ENCODE results near the gene MTMR11.
"Not testable (repeated sequence)": the region's sequence is repeated elsewhere in the genome, so short reads cannot be mapped to it uniquely, and the experiment has no call there.

Gene MTMR11

GRCh38 chr1:149938668-149939003, 2.0 kb upstream of the MTMR11 start:
- H3K27me3 ChIP-seq (ENCODE audit: control insufficient read depth in 3 of 3, insufficient read depth in 3 of 3, low read depth in 1 of 3, low read length in 3 of 3); H3K4me3 ChIP-seq (ENCODE audit: low read length in 2 of 2); H4K8ac ChIP-seq (ENCODE audit: low read depth, low read length); H4K91ac ChIP-seq (ENCODE audit: low read depth, low read length, poor library complexity); H3K36me3 ChIP-seq (replicated peaks in 1 of 2; ENCODE audit: control insufficient read depth in 2 of 2, insufficient read depth in 2 of 2, low read length in 2 of 2); H2BK15ac ChIP-seq (ENCODE audit: low read length); H3K14ac ChIP-seq (ENCODE audit: low read length); H3K27ac ChIP-seq (replicated peaks; ENCODE audit: low read length); H2AK5ac ChIP-seq (ENCODE audit: low read depth, low read length); H3K4me2 ChIP-seq (ENCODE audit: insufficient read depth, low read length, poor library complexity, severe bottlenecking); H2BK5ac ChIP-seq (ENCODE audit: low read length); H3K4ac ChIP-seq (ENCODE audit: low read length); H3K79me1 ChIP-seq (ENCODE audit: low read depth, low read length); H2BK120ac ChIP-seq (ENCODE audit: low read depth, low read length); H3K18ac ChIP-seq (ENCODE audit: low read length); H3K9me3 ChIP-seq (replicated peaks in 1 of 2; ENCODE audit: control insufficient read depth in 2 of 2, insufficient read depth in 1 of 2, low read depth in 1 of 2, low read length in 2 of 2); H3K23ac ChIP-seq (ENCODE audit: low read depth, low read length, poor library complexity); DNase-seq (ENCODE audit: low spot score); H3K9ac ChIP-seq (ENCODE audit: low read depth, low read length, poor library complexity); H2BK12ac ChIP-seq (ENCODE audit: low read length): not testable (repeated sequence)
- peaks cover 14 to 24% of the 10 kb centered on the region in 2 donors for H3K4me1 ChIP-seq (ENCODE audit: control insufficient read depth in 2 of 2, insufficient read depth in 1 of 2, low read depth in 1 of 2, low read length in 2 of 2)
- WGBS, 2 donors (ENCODE audit: extremely low coverage in 2 of 2, insufficient read length in 2 of 2, insufficient replicate concordance in 1 of 2) = no CpG with 5 or more reads among the region's 13 CpGs
- H2AFZ ChIP-seq (ENCODE audit: low read length) = peak overlapping the region; percentile 33

- H2AFZ ChIP-seq (ENCODE audit: low read length) = no peak overlapping the region
- no peak overlapping the region for H3K14ac ChIP-seq (ENCODE audit: low read length)
- no peak overlapping the region for H3K23ac ChIP-seq (ENCODE audit: low read depth, low read length, poor library complexity)
- no peak overlapping the region for H2BK15ac ChIP-seq (ENCODE audit: low read length)
- H3K4me1 ChIP-seq (ENCODE audit: control insufficient read depth in 2 of 2, insufficient read depth in 1 of 2, low read depth in 1 of 2, low read length in 2 of 2) = peaks cover 14 to 24% of the 10 kb centered on the region in 2 donors
- no peak overlapping the region for H2BK5ac ChIP-seq (ENCODE audit: low read length)
- H3K27me3 ChIP-seq (ENCODE audit: control insufficient read depth in 3 of 3, insufficient read depth in 3 of 3, low read depth in 1 of 3, low read length in 3 of 3) = no peaks in the 10 kb centered on the region
- no peaks in the 10 kb centered on the region for H3K36me3 ChIP-seq (replicated peaks in 1 of 2; ENCODE audit: control insufficient read depth in 2 of 2, insufficient read depth in 2 of 2, low read length in 2 of 2)
- H3K9ac ChIP-seq (ENCODE audit: low read depth, low read length, poor library complexity) = no peak overlapping the region
- H3K79me1 ChIP-seq (ENCODE audit: low read depth, low read length) = no peaks in the 10 kb centered on the region
- H2BK12ac ChIP-seq (ENCODE audit: low read length) = no peak overlapping the region
- no peak overlapping the region for H3K27ac ChIP-seq (replicated peaks; ENCODE audit: low read length)
- no peak overlapping the region for H2BK120ac ChIP-seq (ENCODE audit: low read depth, low read length)
- no peak overlapping the region for H4K91ac ChIP-seq (ENCODE audit: low read depth, low read length, poor library complexity)
- H2AK5ac ChIP-seq (ENCODE audit: low read depth, low read length) = no peak overlapping the region
- H3K4me3 ChIP-seq (ENCODE audit: low read length in 2 of 2) = no peak overlapping the region
- H3K18ac ChIP-seq (ENCODE audit: low read length) = no peak overlapping the region
- H3K4ac ChIP-seq (ENCODE audit: low read length) = no peak overlapping the region
- no peak overlapping the region for H4K8ac ChIP-seq (ENCODE audit: low read depth, low read length)
- DNase-seq (ENCODE audit: low spot score) = no peak
- H3K4me2 ChIP-seq (ENCODE audit: insufficient read depth, low read length, poor library complexity, severe bottlenecking) = no peak overlapping the region
- no peaks in the 10 kb centered on the region for H3K9me3 ChIP-seq (replicated peaks in 1 of 2; ENCODE audit: control insufficient read depth in 2 of 2, insufficient read depth in 1 of 2, low read depth in 1 of 2, low read length in 2 of 2)
Observed at GRCh38 chr1:149937759-149938158, 1.1 kb upstream of the MTMR11 start.

GRCh38 chr1:149936992-149937705, 470 bp upstream of the MTMR11 start:
- no CpG with 5 or more reads among the region's 8 CpGs for WGBS, 2 donors (ENCODE audit: extremely low coverage in 2 of 2, insufficient read length in 2 of 2, insufficient replicate concordance in 1 of 2)
- H3K4ac ChIP-seq (ENCODE audit: low read length) = no peak overlapping the region
- no peak for DNase-seq (ENCODE audit: low spot score)
- H2AFZ ChIP-seq (ENCODE audit: low read length) = peak overlapping the region; percentile 78
- no peaks in the 10 kb centered on the region for H3K36me3 ChIP-seq (replicated peaks in 1 of 2; ENCODE audit: control insufficient read depth in 2 of 2, insufficient read depth in 2 of 2, low read length in 2 of 2)
- H2BK12ac ChIP-seq (ENCODE audit: low read length) = no peak overlapping the region
- no peak overlapping the region for H2AK5ac ChIP-seq (ENCODE audit: low read depth, low read length)
- no peak overlapping the region for H2BK15ac ChIP-seq (ENCODE audit: low read length)
- no peak overlapping the region for H2BK5ac ChIP-seq (ENCODE audit: low read length)
- H3K9me3 ChIP-seq (replicated peaks in 1 of 2; ENCODE audit: control insufficient read depth in 2 of 2, insufficient read depth in 1 of 2, low read depth in 1 of 2, low read length in 2 of 2) = no peaks in the 10 kb centered on the region
- H4K8ac ChIP-seq (ENCODE audit: low read depth, low read length) = no peak overlapping the region
- H3K27me3 ChIP-seq (ENCODE audit: control insufficient read depth in 3 of 3, insufficient read depth in 3 of 3, low read depth in 1 of 3, low read length in 3 of 3) = no peaks in the 10 kb centered on the region
- H3K4me1 ChIP-seq (ENCODE audit: control insufficient read depth in 2 of 2, insufficient read depth in 1 of 2, low read depth in 1 of 2, low read length in 2 of 2) = peaks cover 14 to 24% of the 10 kb centered on the region in 2 donors
- H3K9ac ChIP-seq (ENCODE audit: low read depth, low read length, poor library complexity) = no peak overlapping the region
- no peak overlapping the region for H3K27ac ChIP-seq (replicated peaks; ENCODE audit: low read length)
- no peak overlapping the region for H3K14ac ChIP-seq (ENCODE audit: low read length)
- H3K18ac ChIP-seq (ENCODE audit: low read length) = no peak overlapping the region
- no peak overlapping the region for H4K91ac ChIP-seq (ENCODE audit: low read depth, low read length, poor library complexity)
- H3K79me1 ChIP-seq (ENCODE audit: low read depth, low read length) = no peaks in the 10 kb centered on the region
- no peak overlapping the region for H2BK120ac ChIP-seq (ENCODE audit: low read depth, low read length)
- peak overlapping the region; percentile 31 for H3K4me2 ChIP-seq (ENCODE audit: insufficient read depth, low read length, poor library complexity, severe bottlenecking)
- no peak overlapping the region for H3K23ac ChIP-seq (ENCODE audit: low read depth, low read length, poor library complexity)
- H3K4me3 ChIP-seq (ENCODE audit: low read length in 2 of 2) = peak overlapping the region in 1 of 2 donors; percentile 29

- Histone ChIP-seq H2BK15ac (ENCODE audit: low read length) (no peak overlapping the region), H3K79me1 (ENCODE audit: low read depth, low read length) (no peaks in the 10 kb centered on the region), H2BK120ac (ENCODE audit: low read depth, low read length) (no peak overlapping the region), H3K27me3 (ENCODE audit: control insufficient read depth in 3 of 3, insufficient read depth in 3 of 3, low read depth in 1 of 3, low read length in 3 of 3) (no peaks in the 10 kb centered on the region), H3K36me3 (replicated peaks in 1 of 2; ENCODE audit: control insufficient read depth in 2 of 2, insufficient read depth in 2 of 2, low read length in 2 of 2) (no peaks in the 10 kb centered on the region), H3K18ac (ENCODE audit: low read length) (no peak overlapping the region), H2BK12ac (ENCODE audit: low read length) (no peak overlapping the region), H3K4ac (ENCODE audit: low read length) (no peak overlapping the region), H3K27ac (replicated peaks; ENCODE audit: low read length) (no peak overlapping the region), H3K9me3 (replicated peaks in 1 of 2; ENCODE audit: control insufficient read depth in 2 of 2, insufficient read depth in 1 of 2, low read depth in 1 of 2, low read length in 2 of 2) (no peaks in the 10 kb centered on the region), H2AFZ (ENCODE audit: low read length) (no peak overlapping the region), H2BK5ac (ENCODE audit: low read length) (no peak overlapping the region), H2AK5ac (ENCODE audit: low read depth, low read length) (no peak overlapping the region), H3K14ac (ENCODE audit: low read length) (no peak overlapping the region), H3K4me2 (ENCODE audit: insufficient read depth, low read length, poor library complexity, severe bottlenecking) (no peak overlapping the region), H4K91ac (ENCODE audit: low read depth, low read length, poor library complexity) (no peak overlapping the region), H4K8ac (ENCODE audit: low read depth, low read length) (no peak overlapping the region), H3K4me3 (ENCODE audit: low read length in 2 of 2) (no peak overlapping the region), H3K4me1 (ENCODE audit: control insufficient read depth in 2 of 2, insufficient read depth in 1 of 2, low read depth in 1 of 2, low read length in 2 of 2) (peaks cover 14 to 18% of the 10 kb centered on the region in 2 donors), H3K9ac (ENCODE audit: low read depth, low read length, poor library complexity) (no peak overlapping the region), H3K23ac (ENCODE audit: low read depth, low read length, poor library complexity) (no peak overlapping the region)
- WGBS, 2 donors (ENCODE audit: extremely low coverage in 2 of 2, insufficient read length in 2 of 2, insufficient replicate concordance in 1 of 2) = no CpG with 5 or more reads among the region's 2 CpGs
- DNase-seq (ENCODE audit: low spot score) = no peak
Observed at GRCh38 chr1:149934356-149934755, 2.3 kb downstream of the MTMR11 start.
